Fibroblast of skin of left quadriceps (primary cell): Measurements from ENCODE around the gene ZNF358.

Experiments
- DNase-seq, 2 experiments: peaks; one replicate each; pipeline ENCODE4 v3.0.0-alpha.2; 2013; ENCODE audit warnings: low read depth in 2 of 2

ZNF358 gene

DNA sequence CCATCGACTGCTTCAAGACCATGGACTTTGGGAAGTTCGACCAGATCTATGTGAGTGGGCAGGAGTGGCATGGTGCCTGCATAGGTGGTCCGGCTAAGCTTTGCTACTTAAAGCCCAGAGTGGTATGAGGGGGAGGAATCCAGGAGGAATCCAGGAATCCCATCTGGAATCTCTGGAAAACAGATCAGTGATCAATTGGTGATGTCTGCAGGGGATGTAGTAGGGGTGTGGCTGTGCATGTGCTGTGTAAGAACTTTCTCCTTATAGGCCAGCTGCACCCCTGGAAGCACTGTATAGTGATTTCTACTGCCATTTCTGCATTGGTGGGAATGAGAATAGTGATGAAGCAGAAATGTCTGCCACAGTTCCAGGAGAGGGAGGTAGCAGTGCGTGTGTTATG lies 43.2 kb downstream of the ZNF358 start:
- DNase-seq, result no peak

DNA sequence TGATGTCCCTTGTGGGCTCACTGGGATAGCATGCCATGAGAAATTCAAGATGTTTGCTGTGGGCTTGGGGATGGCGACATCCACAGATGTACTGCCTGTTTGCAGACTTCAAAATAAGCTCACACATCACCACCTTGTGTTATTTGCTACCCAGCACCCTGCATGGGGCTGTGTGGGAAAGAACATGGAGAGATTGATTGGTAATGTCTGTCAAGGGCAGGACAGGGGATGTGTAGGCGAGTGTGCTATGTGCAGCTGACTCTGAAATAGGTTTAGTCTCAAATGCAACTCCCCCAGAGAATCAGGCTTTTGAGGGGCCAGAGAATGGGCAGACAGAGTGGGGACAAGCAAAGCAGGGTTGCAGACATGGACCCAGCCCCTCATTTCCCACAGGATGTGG lies 44.4 kb downstream of the ZNF358 start:
- no peak for DNase-seq

DNA sequence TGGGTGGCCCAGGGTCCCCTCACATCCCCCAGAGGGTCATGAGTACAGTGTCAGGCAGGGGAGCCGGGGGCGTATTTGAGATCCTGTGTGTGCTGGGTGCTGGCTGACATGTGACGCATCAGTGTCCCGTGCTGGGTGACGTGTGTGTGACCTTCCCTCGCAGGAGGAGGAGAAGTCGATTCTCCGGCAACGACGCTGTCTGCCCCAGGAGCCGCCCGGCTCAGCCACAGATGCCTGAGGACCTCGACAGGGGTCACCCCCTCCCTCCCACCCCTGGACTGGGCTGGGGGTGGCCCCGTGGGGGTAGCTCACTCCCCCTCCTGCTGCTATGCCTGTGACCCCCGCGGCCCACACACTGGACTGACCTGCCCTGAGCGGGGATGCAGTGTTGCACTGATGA lies 45.4 kb downstream of the ZNF358 start:
- DNase-seq, result no peak

DNA sequence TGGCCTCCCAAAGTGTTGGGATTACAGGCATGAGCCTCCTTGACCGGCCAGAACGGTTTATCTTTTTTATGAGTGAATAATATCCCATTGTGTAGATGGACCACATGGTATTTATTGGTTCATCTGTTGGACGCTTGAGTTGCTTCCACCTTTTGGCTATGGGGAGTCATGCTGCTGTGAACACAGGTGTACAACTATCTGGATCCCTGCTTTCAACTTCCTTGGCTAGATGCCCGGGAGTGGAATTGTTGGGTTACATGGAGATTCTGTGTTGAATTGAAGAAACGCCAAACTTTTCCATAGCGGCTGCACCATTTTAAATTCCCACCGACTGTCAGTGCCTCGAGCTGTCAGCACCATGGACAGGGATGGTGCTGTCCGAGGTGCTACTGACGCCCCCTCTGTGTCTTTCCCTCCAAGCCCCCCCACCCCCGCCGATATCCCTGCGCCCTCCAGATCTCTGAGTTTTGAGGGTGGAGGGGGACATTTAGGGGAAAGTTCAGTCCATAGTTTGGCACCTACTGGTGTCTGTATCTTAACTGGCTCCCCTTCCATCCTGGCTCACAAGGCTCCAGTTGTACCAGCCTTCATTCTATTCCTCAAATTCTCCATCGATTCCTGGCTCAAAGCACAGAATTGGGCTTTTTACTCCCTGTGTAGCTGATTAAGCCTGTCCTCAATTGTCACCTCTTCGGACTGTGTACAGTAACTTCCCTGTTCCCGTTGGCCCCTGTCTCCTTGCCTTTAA lies 46.9 kb downstream of the ZNF358 start:
- no peak for DNase-seq

DNA sequence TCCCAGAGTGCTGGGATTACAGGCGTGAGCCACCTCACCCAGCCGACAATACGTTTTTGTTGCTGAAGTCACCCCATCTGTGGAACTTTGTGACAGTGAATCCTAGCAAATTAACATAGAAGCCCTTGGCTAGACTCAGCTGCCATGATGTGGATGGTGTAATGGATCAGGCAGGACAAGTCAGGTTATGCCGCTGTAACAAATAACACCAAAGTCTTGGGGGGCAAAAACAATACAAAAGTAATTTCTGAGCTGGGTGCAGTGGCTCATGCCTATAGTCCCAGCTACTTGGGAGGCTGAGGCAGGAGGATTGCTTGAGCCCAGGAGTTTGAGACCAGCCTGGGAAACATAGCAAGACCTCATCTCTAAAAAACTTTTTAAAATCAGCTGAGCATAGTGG lies 49.0 kb downstream of the ZNF358 start:
- DNase-seq, result no peak

DNA sequence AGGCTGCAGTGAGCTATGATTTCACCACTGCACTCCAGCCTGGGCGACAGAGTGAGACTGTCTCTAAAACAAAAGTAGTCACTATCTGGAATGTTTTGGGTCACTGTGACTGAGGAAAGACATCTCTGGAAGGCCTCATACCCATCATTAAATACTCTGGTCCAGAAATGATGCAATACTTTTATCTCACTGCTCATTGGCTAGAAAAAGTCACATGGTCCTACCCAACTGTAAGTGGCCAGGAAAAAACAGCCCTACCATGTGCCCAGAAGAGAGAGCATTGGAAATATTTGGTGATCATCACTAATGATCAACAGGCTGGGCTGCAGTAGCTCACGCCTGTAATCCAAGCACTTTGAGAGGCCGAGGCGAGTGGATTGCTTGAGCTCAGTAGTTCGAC lies 49.4 kb downstream of the ZNF358 start:
- DNase-seq, result no peak
